Suprapubic skin (tissue), 3 donors: ENCODE data around the gene NFATC2.

Experiments used
- EP300 ChIP-seq: sonication (generic); formaldehyde crosslinking; IDR thresholded peaks from one replicate; pipeline ENCODE4 v1.6.1; 2017; ENCODE audit warnings: antibody characterized with exemption
- TF ChIP-seq, protein P1 (sequence below), 2 donors: fragments of 200-600 bp in 1 of 2; fragments of 450-650 bp in 1 of 2; sonication (generic) in 1 of 2; IDR thresholded peaks; one replicate each; pipeline ENCODE4 v1.5.1; 2016 to 2019; ENCODE audit warnings: antibody characterized with exemption in 2 of 2, mild to moderate bottlenecking in 1 of 2, moderate library complexity in 1 of 2

DNA sequence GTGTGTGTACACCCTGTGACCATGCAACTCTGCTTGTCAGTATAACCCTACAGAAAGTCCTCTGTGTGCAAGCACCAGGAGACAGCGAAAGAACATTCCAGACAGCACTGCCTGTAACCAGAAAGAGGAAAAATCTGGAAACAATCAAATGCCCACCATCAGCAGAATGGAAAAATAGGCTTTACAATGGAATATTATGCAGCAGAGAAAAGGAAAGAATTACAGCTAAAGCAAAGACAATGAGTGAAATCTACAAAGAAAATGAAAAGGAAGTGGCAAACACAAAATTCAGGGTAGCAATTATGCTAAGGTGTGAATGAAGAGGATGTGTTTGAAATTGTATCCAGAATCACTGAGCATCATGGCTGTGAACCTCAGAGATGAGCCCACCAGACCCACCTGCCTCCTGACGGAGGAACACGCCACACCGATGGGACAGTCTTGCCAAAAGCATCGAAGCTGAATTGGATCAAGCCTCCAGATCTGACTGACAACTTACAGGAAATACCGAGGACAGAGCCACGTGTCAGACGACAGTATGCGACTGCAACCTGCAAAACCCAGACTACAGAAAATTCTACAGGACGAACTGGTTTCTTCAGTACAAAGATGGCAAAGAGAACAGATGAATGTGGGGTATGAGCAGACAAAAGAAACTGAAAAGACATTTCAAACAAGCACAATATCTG, 133.2 kb downstream of the NFATC2 start:
- TF ChIP-seq EP300 = no peak
- TF ChIP-seq, protein P1, sequence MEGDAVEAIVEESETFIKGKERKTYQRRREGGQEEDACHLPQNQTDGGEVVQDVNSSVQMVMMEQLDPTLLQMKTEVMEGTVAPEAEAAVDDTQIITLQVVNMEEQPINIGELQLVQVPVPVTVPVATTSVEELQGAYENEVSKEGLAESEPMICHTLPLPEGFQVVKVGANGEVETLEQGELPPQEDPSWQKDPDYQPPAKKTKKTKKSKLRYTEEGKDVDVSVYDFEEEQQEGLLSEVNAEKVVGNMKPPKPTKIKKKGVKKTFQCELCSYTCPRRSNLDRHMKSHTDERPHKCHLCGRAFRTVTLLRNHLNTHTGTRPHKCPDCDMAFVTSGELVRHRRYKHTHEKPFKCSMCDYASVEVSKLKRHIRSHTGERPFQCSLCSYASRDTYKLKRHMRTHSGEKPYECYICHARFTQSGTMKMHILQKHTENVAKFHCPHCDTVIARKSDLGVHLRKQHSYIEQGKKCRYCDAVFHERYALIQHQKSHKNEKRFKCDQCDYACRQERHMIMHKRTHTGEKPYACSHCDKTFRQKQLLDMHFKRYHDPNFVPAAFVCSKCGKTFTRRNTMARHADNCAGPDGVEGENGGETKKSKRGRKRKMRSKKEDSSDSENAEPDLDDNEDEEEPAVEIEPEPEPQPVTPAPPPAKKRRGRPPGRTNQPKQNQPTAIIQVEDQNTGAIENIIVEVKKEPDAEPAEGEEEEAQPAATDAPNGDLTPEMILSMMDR (IDR thresholded peaks at IDR 0.05) = no peak
